Measurements from ENCODE around the gene SMCO4. TPM values are rescaled to one million over a fixed set of nuclear protein-coding genes. Genes with fewer than 3 reads are reported as not detected.

Gene SMCO4
- total and polyA plus RNA-seq, 2 experiments from 2014 or later = 36.1 to 60.9 TPM

DNA sequence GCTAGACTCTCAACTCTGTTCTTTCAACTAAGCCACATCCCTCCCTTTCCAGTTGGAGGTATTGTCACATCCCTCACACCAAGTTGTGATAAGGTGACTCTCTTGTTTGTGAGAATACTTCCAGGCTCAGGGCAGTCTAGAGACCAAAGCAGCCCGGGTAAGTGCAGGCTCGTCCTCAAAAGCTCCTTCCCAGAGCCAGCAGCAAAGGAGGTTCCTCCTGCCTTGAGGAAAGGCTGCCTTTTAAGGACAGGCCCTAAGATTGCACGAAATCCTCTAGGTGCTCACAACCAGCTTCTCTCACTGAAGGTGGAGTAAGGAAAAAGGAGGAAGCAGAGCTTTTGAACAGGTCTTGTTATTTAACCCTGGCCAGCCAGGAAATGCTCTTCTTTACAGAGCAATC, 53.4 kb downstream of the SMCO4 start:
- no peak overlapping the region for H3K4me2 ChIP-seq
- WGBS (ENCODE audit: low lambda C conversion rate, missing lambda C conversion rate) = 52% methylated on average over 3 of the region's 3 CpGs
- H3K79me2 ChIP-seq = peaks cover 23% of the 10 kb centered on the region
- no peaks in the 10 kb centered on the region for H3K9me2 ChIP-seq (replicated peaks; ENCODE audit: insufficient read depth)
- H3K27me3 ChIP-seq = no peaks in the 10 kb centered on the region
- no peak overlapping the region for H3K4me3 ChIP-seq
- H2AFZ ChIP-seq = no peak overlapping the region
- TF ChIP-seq EZH2phosphoT487 (IDR thresholded peaks at IDR 0.05; ENCODE audit: low read depth, severe bottlenecking, unreplicated experiment) (no peak), EZH2 (IDR thresholded peaks at IDR 0.05; ENCODE audit: borderline replicate concordance) (no peak)
- TF ChIP-seq, protein P1, sequence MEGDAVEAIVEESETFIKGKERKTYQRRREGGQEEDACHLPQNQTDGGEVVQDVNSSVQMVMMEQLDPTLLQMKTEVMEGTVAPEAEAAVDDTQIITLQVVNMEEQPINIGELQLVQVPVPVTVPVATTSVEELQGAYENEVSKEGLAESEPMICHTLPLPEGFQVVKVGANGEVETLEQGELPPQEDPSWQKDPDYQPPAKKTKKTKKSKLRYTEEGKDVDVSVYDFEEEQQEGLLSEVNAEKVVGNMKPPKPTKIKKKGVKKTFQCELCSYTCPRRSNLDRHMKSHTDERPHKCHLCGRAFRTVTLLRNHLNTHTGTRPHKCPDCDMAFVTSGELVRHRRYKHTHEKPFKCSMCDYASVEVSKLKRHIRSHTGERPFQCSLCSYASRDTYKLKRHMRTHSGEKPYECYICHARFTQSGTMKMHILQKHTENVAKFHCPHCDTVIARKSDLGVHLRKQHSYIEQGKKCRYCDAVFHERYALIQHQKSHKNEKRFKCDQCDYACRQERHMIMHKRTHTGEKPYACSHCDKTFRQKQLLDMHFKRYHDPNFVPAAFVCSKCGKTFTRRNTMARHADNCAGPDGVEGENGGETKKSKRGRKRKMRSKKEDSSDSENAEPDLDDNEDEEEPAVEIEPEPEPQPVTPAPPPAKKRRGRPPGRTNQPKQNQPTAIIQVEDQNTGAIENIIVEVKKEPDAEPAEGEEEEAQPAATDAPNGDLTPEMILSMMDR (IDR thresholded peaks at IDR 0.05; ENCODE audit: poor library complexity) = no peak
- no peak for DNase-seq (ENCODE audit: low spot score)
- H3K4me1 ChIP-seq (ENCODE audit: insufficient read depth) = peaks cover 57% of the 10 kb centered on the region
- no peaks in the 10 kb centered on the region for H3K36me3 ChIP-seq (replicated peaks; ENCODE audit: insufficient read depth, low read depth)
- no peak overlapping the region for H3K27ac ChIP-seq
- no peaks in the 10 kb centered on the region for H3K9me3 ChIP-seq (ENCODE audit: low read depth)
- H4K20me1 ChIP-seq (ENCODE audit: insufficient read depth, poor library complexity, severe bottlenecking) = no peaks in the 10 kb centered on the region

DNA sequence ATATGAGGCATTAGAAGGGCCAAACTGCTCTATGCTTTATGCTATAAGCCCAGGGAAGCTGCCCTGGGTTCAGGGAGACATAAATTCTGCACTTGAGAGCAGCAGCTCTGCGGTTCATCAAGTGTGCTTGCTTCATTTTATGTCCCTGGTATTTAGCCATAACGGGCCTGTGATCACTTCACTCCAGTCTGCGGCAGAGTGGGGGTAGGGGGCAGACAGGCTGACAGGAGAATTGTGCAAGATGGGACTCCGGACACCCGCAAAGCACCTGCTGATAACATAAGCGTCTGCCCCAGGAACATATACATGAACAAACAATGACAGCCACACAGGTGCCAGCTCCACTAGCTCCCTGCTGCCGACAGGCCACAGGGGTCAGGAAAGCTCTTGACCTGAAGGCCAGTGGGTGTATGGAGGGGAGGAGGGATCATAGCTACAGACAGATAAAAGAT, 56.1 kb downstream of the SMCO4 start:
- Histone ChIP-seq H3K27me3 (no peaks in the 10 kb centered on the region), H3K9me3 (ENCODE audit: low read depth) (no peaks in the 10 kb centered on the region), H3K27ac (no peak overlapping the region), H3K36me3 (replicated peaks; ENCODE audit: insufficient read depth, low read depth) (no peaks in the 10 kb centered on the region), H3K4me2 (peak overlapping the region; percentile 18), H3K4me3 (no peak overlapping the region), H3K79me2 (peaks cover 29% of the 10 kb centered on the region), H4K20me1 (ENCODE audit: insufficient read depth, poor library complexity, severe bottlenecking) (no peaks in the 10 kb centered on the region), H3K4me1 (ENCODE audit: insufficient read depth) (peaks cover 36% of the 10 kb centered on the region), H2AFZ (no peak overlapping the region), H3K9me2 (replicated peaks; ENCODE audit: insufficient read depth) (no peaks in the 10 kb centered on the region)
- peak; percentile 67 for DNase-seq (ENCODE audit: low spot score)
- TF ChIP-seq, protein P1 (IDR thresholded peaks at IDR 0.05; ENCODE audit: poor library complexity) = no peak
- TF ChIP-seq EZH2 (IDR thresholded peaks at IDR 0.05; ENCODE audit: borderline replicate concordance) = no peak
- TF ChIP-seq EZH2phosphoT487 (IDR thresholded peaks at IDR 0.05; ENCODE audit: low read depth, severe bottlenecking, unreplicated experiment) = no peak
- WGBS (ENCODE audit: low lambda C conversion rate, missing lambda C conversion rate) = 37% methylated on average over 7 of the region's 7 CpGs

DNA sequence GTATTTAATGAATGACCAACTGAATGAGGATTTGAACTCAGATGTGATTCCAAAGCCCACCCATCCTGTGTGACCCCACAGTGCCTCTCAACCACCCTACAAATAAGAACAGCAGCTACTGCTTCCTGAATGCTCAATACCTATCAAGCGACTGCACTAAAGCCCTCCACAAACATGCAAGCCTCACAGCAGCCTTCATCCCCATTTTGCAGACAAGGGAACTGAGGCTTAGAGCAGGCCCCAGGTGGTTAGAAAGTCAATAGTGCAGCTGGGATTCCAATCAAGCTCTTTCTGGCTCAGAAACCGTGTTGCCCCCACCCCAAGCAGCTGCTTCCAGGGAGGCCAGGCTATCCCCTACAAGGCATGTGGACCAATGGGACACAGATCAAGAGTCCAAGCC, 57.2 kb downstream of the SMCO4 start:
- H3K27ac ChIP-seq = no peak overlapping the region
- peaks cover 29% of the 10 kb centered on the region for H3K79me2 ChIP-seq
- TF ChIP-seq EZH2 (IDR thresholded peaks at IDR 0.05; ENCODE audit: borderline replicate concordance) (no peak), EZH2phosphoT487 (IDR thresholded peaks at IDR 0.05; ENCODE audit: low read depth, severe bottlenecking, unreplicated experiment) (no peak)
- TF ChIP-seq, protein P1 (IDR thresholded peaks at IDR 0.05; ENCODE audit: poor library complexity) = no peak
- H3K9me3 ChIP-seq (ENCODE audit: low read depth) = no peaks in the 10 kb centered on the region
- no peaks in the 10 kb centered on the region for H3K27me3 ChIP-seq
- no peak for DNase-seq (ENCODE audit: low spot score)
- no peaks in the 10 kb centered on the region for H3K9me2 ChIP-seq (replicated peaks; ENCODE audit: insufficient read depth)
- H3K36me3 ChIP-seq (replicated peaks; ENCODE audit: insufficient read depth, low read depth) = no peaks in the 10 kb centered on the region
- no peak overlapping the region for H3K4me3 ChIP-seq
- no peaks in the 10 kb centered on the region for H4K20me1 ChIP-seq (ENCODE audit: insufficient read depth, poor library complexity, severe bottlenecking)
- no peak overlapping the region for H3K4me2 ChIP-seq
- 90% methylated on average over 2 of the region's 2 CpGs for WGBS (ENCODE audit: low lambda C conversion rate, missing lambda C conversion rate)
- peaks cover 25% of the 10 kb centered on the region for H3K4me1 ChIP-seq (ENCODE audit: insufficient read depth)
- no peak overlapping the region for H2AFZ ChIP-seq

DNA sequence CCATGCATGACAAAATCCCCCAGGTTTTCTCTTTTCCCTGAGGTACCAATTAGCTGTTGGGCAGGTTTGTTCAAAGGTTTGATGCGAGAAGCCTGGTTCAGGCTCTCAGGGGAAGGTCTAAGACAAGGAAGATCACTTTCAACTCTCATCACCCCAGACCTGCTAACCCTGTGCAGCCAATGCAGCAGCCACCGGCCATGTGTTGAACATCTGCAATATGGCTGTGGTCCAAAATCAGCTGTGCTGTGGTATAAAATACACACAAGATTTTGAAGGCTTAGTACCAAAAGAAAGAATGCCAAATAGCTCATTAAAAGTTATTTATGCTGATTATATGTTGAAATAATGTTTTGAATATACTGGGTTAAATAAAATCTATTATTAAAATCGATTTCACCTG, 58.5 kb downstream of the SMCO4 start:
- no peaks in the 10 kb centered on the region for H3K9me2 ChIP-seq (replicated peaks; ENCODE audit: insufficient read depth)
- no peak overlapping the region for H3K4me3 ChIP-seq
- peaks cover 15% of the 10 kb centered on the region for H3K4me1 ChIP-seq (ENCODE audit: insufficient read depth)
- H3K27me3 ChIP-seq = no peaks in the 10 kb centered on the region
- peaks cover 24% of the 10 kb centered on the region for H3K79me2 ChIP-seq
- no peak overlapping the region for H3K4me2 ChIP-seq
- 63% methylated on average over 3 of the region's 3 CpGs for WGBS (ENCODE audit: low lambda C conversion rate, missing lambda C conversion rate)
- no peak overlapping the region for H2AFZ ChIP-seq
- no peaks in the 10 kb centered on the region for H3K36me3 ChIP-seq (replicated peaks; ENCODE audit: insufficient read depth, low read depth)
- H3K27ac ChIP-seq = no peak overlapping the region
- no peak for DNase-seq (ENCODE audit: low spot score)
- TF ChIP-seq, protein P1 (IDR thresholded peaks at IDR 0.05; ENCODE audit: poor library complexity) = no peak
- no peak for TF ChIP-seq EZH2phosphoT487 (IDR thresholded peaks at IDR 0.05; ENCODE audit: low read depth, severe bottlenecking, unreplicated experiment)
- no peaks in the 10 kb centered on the region for H4K20me1 ChIP-seq (ENCODE audit: insufficient read depth, poor library complexity, severe bottlenecking)
- no peaks in the 10 kb centered on the region for H3K9me3 ChIP-seq (ENCODE audit: low read depth)
